ENCODE data around the gene POFUT2. TPM values are rescaled to one million over a fixed set of nuclear protein-coding genes. Genes with fewer than 3 reads are reported as not detected.

Gene POFUT2
- polyA plus RNA-seq, 2 of the 4 experiments (the other 2 are of a cell fraction): 10.7 to 16.6 TPM

DNA sequence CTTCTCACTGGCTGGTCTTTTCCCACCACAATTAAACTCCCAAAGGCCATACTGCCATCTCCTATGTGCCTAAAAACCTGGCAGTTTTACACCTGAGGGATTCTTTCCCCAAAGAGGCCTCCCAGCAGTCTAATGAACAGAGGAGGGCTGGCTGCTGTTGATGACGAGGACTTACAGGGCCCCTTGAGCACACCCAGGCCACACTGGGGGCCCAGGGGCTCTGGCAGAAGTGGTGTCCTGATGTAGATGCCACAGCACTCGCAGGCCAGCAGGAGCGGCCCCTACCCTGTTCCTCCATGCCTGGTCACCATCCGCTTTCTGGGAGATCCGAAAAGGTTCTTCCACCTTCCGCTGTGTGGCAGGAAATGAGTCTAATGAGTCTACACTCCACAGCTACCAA is 24.2 kb downstream of the POFUT2 start:
- no peak for FAIRE-seq
- no peak for DNase-seq (ENCODE audit: low read depth in 1 of 2, low spot score in 1 of 2)
- POLR2A ChIA-PET: no interaction called here
- Histone ChIP-seq H3K27ac (no peak overlapping the region), H3K4me1 (no peaks in the 10 kb centered on the region), H3K4me3 (no peak overlapping the region), H3K4me2 (no peak overlapping the region), H3K9me3 (no peaks in the 10 kb centered on the region)
- CTCF ChIA-PET: no interaction called here
- 98% methylated on average over 4 of the region's 6 CpGs for WGBS (ENCODE audit: missing lambda C conversion rate)
- ATAC-seq: no peak
- TF ChIP-seq BHLHE40 (IDR thresholded peaks at IDR 0.05; ENCODE audit: low read depth, low read length): no peak
- no peak for TF ChIP-seq JUN (IDR thresholded peaks at IDR 0.05)
- TF ChIP-seq RARB (CRISPR knock-in tag; IDR thresholded peaks at IDR 0.05): no peak
- no peak for TF ChIP-seq HDAC2 (IDR thresholded peaks at IDR 0.05)
- TF ChIP-seq MAFK (IDR thresholded peaks at IDR 0.05; ENCODE audit: partially characterized antibody): no peak
- TF ChIP-seq POLR2A (IDR thresholded peaks at IDR 0.05; ENCODE audit: low read length): no peak
- TF ChIP-seq, protein P1, sequence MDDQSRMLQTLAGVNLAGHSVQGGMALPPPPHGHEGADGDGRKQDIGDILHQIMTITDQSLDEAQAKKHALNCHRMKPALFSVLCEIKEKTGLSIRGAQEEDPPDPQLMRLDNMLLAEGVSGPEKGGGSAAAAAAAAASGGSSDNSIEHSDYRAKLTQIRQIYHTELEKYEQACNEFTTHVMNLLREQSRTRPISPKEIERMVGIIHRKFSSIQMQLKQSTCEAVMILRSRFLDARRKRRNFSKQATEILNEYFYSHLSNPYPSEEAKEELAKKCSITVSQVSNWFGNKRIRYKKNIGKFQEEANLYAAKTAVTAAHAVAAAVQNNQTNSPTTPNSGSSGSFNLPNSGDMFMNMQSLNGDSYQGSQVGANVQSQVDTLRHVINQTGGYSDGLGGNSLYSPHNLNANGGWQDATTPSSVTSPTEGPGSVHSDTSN (IDR thresholded peaks at IDR 0.05): no peak
- TF ChIP-seq RNF2 (IDR thresholded peaks at IDR 0.05; ENCODE audit: borderline replicate concordance, low read depth): no peak
- TF ChIP-seq, protein P2, sequence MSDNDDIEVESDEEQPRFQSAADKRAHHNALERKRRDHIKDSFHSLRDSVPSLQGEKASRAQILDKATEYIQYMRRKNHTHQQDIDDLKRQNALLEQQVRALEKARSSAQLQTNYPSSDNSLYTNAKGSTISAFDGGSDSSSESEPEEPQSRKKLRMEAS (IDR thresholded peaks at IDR 0.05): no peak
- TF ChIP-seq RCOR1 (IDR thresholded peaks at IDR 0.05; ENCODE audit: low read depth, low read length): no peak
- no peak for TF ChIP-seq ZC3H11A (IDR thresholded peaks at IDR 0.05)
- no peak for TF ChIP-seq ZNF302 (CRISPR knock-in tag; IDR thresholded peaks at IDR 0.05)
- no peak for TF ChIP-seq NR3C1 (IDR thresholded peaks at IDR 0.05)
- TF ChIP-seq, protein P3, sequence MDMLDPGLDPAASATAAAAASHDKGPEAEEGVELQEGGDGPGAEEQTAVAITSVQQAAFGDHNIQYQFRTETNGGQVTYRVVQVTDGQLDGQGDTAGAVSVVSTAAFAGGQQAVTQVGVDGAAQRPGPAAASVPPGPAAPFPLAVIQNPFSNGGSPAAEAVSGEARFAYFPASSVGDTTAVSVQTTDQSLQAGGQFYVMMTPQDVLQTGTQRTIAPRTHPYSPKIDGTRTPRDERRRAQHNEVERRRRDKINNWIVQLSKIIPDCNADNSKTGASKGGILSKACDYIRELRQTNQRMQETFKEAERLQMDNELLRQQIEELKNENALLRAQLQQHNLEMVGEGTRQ (IDR thresholded peaks at IDR 0.05): no peak
- TF ChIP-seq NFE2L2 (conservative IDR thresholded peaks at IDR 0.05; ENCODE audit: low read length): no peak
- no peak for TF ChIP-seq FOXS1 (CRISPR knock-in tag; IDR thresholded peaks at IDR 0.05)
- TF ChIP-seq E2F6 (IDR thresholded peaks at IDR 0.05; ENCODE audit: borderline replicate concordance, low read depth): no peak
- no peak for TF ChIP-seq CEBPB (IDR thresholded peaks at IDR 0.05)
- TF ChIP-seq CTCF (IDR thresholded peaks at IDR 0.05): no peak
- TF ChIP-seq TFCP2L1 (CRISPR knock-in tag; IDR thresholded peaks at IDR 0.05): no peak

DNA sequence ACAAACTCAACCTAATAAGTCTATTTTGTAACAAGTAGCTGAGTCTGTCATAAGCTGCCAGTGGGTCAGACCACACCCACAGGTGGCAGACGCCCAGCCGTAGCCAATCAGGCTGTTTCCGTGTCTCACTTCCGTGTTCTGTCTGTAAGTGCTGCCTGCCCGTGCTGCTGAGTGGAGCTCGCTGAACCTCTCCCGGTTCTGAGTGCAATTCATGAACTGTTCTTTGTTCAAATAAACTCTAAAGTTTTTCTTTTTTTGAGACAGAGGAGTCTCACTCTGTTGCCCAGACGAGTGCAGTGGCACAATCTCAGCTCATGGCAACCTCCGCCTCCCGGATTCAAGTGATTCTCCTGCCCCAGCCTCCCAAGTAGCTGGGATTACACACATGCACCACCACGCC is 25.1 kb downstream of the POFUT2 start:
- Histone ChIP-seq H3K4me1 (0 out of 3 replicates have a peak, but pooled peaks cover 4% of the 10 kb centered on the region), H3K4me2 (no peak overlapping the region), H3K9me3 (no peaks in the 10 kb centered on the region), H3K27ac (no peak overlapping the region), H3K4me3 (no peak overlapping the region)
- CTCF ChIA-PET: interaction anchor here (0.9 to 1.3 kb wide), 2 partner anchors 9 to 122 kb away, joined by 5 to 8 read pairs; no protein-coding TSS in a partner anchor
- DNase-seq (ENCODE audit: low read depth in 1 of 2, low spot score in 1 of 2) (no peak), ATAC-seq (no peak), FAIRE-seq (no peak)
- WGBS (ENCODE audit: missing lambda C conversion rate): 91% methylated on average over 11 of the region's 11 CpGs
- POLR2A ChIA-PET: no interaction called here
- TF ChIP-seq MAFK (IDR thresholded peaks at IDR 0.05; ENCODE audit: partially characterized antibody): no peak
- TF ChIP-seq SREBF2 (IDR thresholded peaks at IDR 0.05): no peak
- no peak for TF ChIP-seq CEBPB (IDR thresholded peaks at IDR 0.05)
- TF ChIP-seq NR3C1 (IDR thresholded peaks at IDR 0.05): no peak
- TF ChIP-seq BCL3 (IDR thresholded peaks at IDR 0.05): no peak
- no peak for TF ChIP-seq RNF2 (IDR thresholded peaks at IDR 0.05; ENCODE audit: borderline replicate concordance, low read depth)
